HG03139 (cell line): ENCODE measurements around the gene PDZRN4.

Experiments used
- ATAC-seq: cut with Tn5 transposase; IDR thresholded peaks from one replicate; pipeline ENCODE4 v1.9.1; 2021; ENCODE audit not compliant: unreplicated experiment

Gene PDZRN4

GRCh38 chr12:41621291-41621690 lies 433.2 kb downstream of the PDZRN4 start:
- ATAC-seq, result no peak
